Activated naive CD4-positive, alpha-beta T cell treated with anti-CD3 and anti-CD28 coated beads, Interleukin-2, amount 10 ng/mL, durations not matched to agents 7 days and 5 days (primary cell): Measurements from ENCODE around the gene COL11A1.
"Not testable (repeated sequence)": the region's sequence is repeated elsewhere in the genome, so short reads cannot be mapped to it uniquely, and the experiment has no call there.

Experiments used
- CTCF ChIA-PET: fragments of 350-600 bp; sonication (Branson Sonifier 250); formaldehyde crosslinking; loops from one replicate; lab custom pipeline; 2021; ENCODE audit warnings: antibody characterized with exemption; lab: Charles Lee
- DNase-seq: peaks from one replicate; pipeline ENCODE4 v3.0.0-alpha.2; 2020
- H3K27ac Mint-ChIP-seq: one replicate; pipeline ENCODE4 v1.8.0; 2021; ENCODE audit warnings: mild to moderate bottlenecking, moderate library complexity, mixed read lengths
- H3K27me3 Mint-ChIP-seq: one replicate; pipeline ENCODE4 v1.8.0; 2021; ENCODE audit warnings: mild to moderate bottlenecking, mixed read lengths
- H3K36me3 Mint-ChIP-seq: one replicate; pipeline ENCODE4 v1.8.0; 2021; ENCODE audit warnings: mixed read lengths
- H3K4me1 Mint-ChIP-seq: one replicate; pipeline ENCODE4 v1.8.0; 2021; ENCODE audit warnings: mixed read lengths
- H3K4me3 Mint-ChIP-seq: one replicate; pipeline ENCODE4 v1.8.0; 2021; ENCODE audit warnings: mild to moderate bottlenecking, moderate library complexity, mixed read lengths
- H3K9me3 Mint-ChIP-seq: one replicate; pipeline ENCODE4 v1.8.0; 2021; ENCODE audit warnings: mixed read lengths

COL11A1 gene

DNA sequence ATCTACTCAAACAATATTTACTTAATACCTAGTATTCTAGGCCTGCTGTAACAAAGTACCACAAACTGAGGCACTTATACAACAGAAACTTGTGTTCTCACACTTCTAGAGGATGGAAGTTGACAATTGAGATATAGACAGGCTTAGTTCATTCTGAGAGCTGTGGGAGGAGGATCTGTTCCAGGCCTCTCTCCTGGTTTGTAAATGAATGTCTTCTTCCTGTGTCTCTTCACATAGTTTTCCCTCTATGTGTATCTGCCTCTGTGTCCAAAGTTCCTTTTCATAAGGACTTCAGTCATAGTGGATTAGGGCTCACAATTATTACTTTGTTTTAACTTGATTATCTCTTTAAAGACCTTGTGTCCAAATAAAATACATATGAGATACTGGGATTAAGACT is 251.1 kb downstream of the COL11A1 start:
- H3K4me1 Mint-ChIP-seq, result no peaks in the 10 kb centered on the region
- CTCF ChIA-PET, result no interaction called here

DNA sequence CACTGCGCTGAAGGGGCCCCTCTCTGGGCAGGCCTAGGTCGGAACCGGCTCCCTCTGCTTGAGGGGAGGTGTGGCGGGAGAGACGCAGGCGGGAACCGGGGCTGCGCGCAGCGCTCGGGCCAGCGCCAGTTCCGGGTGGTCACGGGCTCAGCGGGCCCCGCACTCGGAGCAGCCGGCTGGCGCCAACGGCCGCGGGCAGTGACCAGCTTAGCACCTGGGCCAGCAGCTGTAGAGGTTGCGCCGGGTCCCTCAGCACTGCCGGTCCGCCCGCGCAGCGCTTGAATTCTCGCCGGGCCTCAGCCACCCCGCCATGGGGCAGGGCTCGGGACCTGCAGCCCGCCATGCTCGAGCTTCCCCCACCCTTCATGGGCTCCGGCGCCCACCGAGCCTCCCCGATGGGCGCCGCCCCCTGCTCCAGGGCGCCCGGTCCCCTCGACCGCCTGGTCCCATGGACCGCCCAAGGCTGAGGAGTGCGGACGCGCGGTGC is 254.6 kb downstream of the COL11A1 start:
- Mint-ChIP-seq H3K4me3 (no peak overlapping the region), H3K9me3 (peaks cover 20% of the 10 kb centered on the region), H3K36me3 (no peaks in the 10 kb centered on the region), H3K27ac (no peak overlapping the region), H3K4me1 (no peaks in the 10 kb centered on the region), H3K27me3 (no peaks in the 10 kb centered on the region)
- DNase-seq, result no peak
- CTCF ChIA-PET, result no interaction called here

More for the DNA sequence above, 251.1 kb downstream of the COL11A1 start:
- Mint-ChIP-seq H3K36me3 (no peaks in the 10 kb centered on the region), H3K27me3 (no peaks in the 10 kb centered on the region), H3K4me3 (no peak overlapping the region), H3K27ac (no peak overlapping the region), H3K9me3 (peaks cover 30% of the 10 kb centered on the region)
- no peak for DNase-seq

DNA sequence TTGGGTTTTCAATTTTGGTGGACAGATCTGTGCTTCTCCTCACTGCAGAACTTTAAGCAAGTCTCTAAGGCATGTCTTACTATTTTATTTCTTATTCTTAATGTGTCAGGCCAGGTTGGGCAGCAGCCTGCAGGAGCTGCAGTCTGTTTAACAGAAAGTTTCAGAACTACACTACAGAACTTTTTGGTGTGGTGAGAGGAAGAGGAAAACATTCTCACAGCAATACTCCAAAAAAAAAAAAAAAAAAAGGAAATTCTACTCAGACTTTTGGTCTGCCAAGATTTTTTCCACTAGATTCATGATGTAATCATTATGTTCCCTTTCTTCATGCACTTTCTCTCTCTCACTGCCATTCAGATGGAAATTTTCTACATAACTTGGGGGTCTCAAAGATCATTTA is 255.2 kb downstream of the COL11A1 start:
- Mint-ChIP-seq H3K36me3 (no peaks in the 10 kb centered on the region), H3K27ac (no peak overlapping the region), H3K4me3 (no peak overlapping the region), H3K4me1 (no peaks in the 10 kb centered on the region), H3K9me3 (peaks cover 20% of the 10 kb centered on the region), H3K27me3 (no peaks in the 10 kb centered on the region)
- CTCF ChIA-PET, result no interaction called here
- no peak for DNase-seq

DNA sequence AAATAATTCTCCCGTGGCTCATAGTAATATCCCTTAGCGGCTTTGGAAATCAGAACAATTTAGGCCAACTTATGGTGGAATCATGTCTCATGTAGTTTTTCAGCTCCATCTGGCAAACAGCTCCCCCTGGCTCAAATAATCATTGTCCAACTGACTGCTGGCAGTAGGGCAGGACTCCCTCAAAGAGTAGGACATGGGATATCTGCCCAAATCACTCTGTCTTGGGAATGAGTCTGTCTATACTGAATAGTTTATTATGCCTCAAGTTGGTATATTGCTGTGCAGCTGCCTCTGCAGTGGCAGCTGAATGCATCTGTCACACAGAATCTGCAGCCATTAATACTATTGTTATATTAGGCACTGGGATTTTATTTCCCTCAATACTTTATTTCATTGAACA is 255.7 kb downstream of the COL11A1 start:
- Mint-ChIP-seq H3K4me3 (no peak overlapping the region), H3K36me3 (no peaks in the 10 kb centered on the region), H3K27ac (no peak overlapping the region), H3K27me3 (no peaks in the 10 kb centered on the region), H3K4me1 (no peaks in the 10 kb centered on the region), H3K9me3 (peaks cover 20% of the 10 kb centered on the region)
- CTCF ChIA-PET, result no interaction called here
- no peak for DNase-seq

DNA sequence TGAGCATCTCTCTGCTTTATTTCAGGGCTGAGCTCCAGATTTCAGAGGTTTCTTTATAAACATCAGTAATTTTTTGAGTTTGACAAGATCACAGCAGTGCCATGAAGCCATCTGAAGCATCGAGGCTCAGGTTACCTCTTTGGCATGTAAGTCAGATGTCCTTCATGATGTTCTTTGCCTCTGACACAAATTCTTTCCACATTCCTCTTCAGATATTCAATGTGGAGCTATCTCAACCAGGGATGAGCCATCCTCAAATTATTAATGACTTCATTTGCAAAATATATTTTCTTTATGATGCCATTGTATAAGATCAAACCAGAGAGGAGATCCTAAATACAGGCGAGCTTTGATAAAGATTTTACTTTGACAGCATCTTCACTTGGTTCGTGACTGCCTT is 256.7 kb downstream of the COL11A1 start:
- Mint-ChIP-seq H3K9me3 (peaks cover 20% of the 10 kb centered on the region), H3K36me3 (no peaks in the 10 kb centered on the region), H3K4me1 (no peaks in the 10 kb centered on the region), H3K27me3 (no peaks in the 10 kb centered on the region), H3K4me3 (no peak overlapping the region), H3K27ac (no peak overlapping the region)
- no peak for DNase-seq
- CTCF ChIA-PET, result no interaction called here

DNA sequence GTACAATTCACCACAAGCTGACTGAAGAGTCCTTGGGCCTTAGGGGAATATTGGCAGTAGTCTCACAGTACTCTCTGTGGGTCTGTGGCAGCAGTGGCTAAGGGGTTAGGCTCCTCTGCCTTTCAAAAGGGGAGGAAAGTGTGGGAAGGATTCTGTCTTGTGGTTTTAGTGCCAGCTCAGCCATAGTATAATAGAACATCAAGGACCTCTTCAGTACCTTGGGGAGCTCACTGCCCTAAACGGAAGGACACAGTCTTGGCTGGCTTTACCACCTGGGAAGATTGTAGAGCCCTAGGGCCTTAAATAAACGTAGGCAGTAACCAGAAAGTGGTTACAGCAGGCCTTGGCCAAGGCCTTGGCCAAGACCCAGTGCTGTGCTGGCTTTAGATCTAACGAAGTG is 265.7 kb downstream of the COL11A1 start:
- H3K36me3 Mint-ChIP-seq, result no peaks in the 10 kb centered on the region
- no peaks in the 10 kb centered on the region for H3K27me3 Mint-ChIP-seq
- H3K4me3 Mint-ChIP-seq, result no peak overlapping the region
- no peaks in the 10 kb centered on the region for H3K4me1 Mint-ChIP-seq
- CTCF ChIA-PET, result no interaction called here
- no peak overlapping the region for H3K27ac Mint-ChIP-seq
- DNase-seq, result no peak
- peaks cover 2% of the 10 kb centered on the region for H3K9me3 Mint-ChIP-seq

DNA sequence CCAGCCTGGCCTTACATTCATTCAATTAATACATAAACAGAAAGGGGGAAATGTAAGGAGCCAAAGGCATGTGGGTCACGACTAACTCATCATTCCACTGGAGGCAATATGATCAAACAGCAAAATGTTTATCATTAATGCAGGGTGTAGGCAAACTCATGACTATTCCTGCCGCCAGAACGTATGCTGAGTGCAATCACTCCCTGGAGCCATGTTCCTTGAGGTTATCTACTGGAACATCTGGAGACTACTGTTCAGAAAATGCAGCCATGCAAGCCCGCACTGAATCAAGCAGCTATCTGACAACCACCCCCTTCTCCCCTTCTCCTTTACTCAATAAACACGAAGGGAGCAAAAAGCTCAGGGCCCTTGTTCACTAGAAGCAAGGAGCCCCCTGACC is 267.6 kb downstream of the COL11A1 start:
- Mint-ChIP-seq H3K36me3 (no peaks in the 10 kb centered on the region), H3K9me3 (no peaks in the 10 kb centered on the region), H3K4me3 (no peak overlapping the region), H3K4me1 (no peaks in the 10 kb centered on the region), H3K27me3 (no peaks in the 10 kb centered on the region), H3K27ac (no peak overlapping the region)
- no peak for DNase-seq
- CTCF ChIA-PET, result no interaction called here

DNA sequence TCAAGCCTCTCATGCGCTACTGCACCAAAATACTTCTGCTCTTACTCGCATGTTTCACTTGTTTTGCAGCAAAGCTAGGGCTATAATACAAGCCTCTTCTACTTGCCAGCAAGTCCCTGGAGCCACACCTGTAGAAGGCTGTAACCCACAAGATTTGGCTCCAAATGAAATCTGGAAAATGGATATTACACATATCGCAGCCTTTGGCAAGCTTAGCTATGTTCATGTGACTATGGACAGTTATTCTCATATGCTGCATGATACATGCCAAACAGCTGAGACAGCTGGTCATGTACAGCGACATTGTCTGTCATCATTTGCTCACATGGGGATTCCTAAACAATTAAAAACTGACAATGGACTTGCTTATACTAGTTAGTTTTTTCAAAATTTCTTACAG is 270.3 kb downstream of the COL11A1 start:
- H3K4me1 Mint-ChIP-seq, result no peaks in the 10 kb centered on the region
- no peak overlapping the region for H3K4me3 Mint-ChIP-seq
- no peaks in the 10 kb centered on the region for H3K27me3 Mint-ChIP-seq
- H3K36me3 Mint-ChIP-seq, result no peaks in the 10 kb centered on the region
- DNase-seq, result no peak
- H3K27ac Mint-ChIP-seq, result no peak overlapping the region
- no peaks in the 10 kb centered on the region for H3K9me3 Mint-ChIP-seq
- CTCF ChIA-PET, result no interaction called here

DNA sequence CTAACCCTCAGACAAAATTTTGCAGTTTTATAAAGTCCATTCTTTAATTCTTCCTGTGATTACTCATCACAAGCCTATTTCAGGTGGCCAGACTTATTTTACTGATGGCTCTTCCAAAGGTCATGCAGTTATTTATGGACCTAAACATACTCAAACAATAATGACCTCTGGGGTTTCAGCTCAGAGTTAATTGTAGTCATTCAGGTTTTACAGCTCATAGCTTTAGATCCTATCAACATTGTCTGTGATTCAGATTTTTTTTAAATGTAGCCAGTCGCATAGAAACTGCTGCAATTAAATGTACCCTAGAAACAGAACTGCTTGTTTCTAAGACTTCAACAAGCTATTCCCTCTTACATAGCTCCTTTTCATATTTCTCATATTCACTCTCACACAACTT is 270.8 kb downstream of the COL11A1 start:
- Mint-ChIP-seq H3K27ac (no peak overlapping the region), H3K9me3 (no peaks in the 10 kb centered on the region), H3K4me3 (no peak overlapping the region), H3K36me3 (no peaks in the 10 kb centered on the region), H3K27me3 (no peaks in the 10 kb centered on the region), H3K4me1 (no peaks in the 10 kb centered on the region)
- DNase-seq, result no peak
- CTCF ChIA-PET, result no interaction called here

DNA sequence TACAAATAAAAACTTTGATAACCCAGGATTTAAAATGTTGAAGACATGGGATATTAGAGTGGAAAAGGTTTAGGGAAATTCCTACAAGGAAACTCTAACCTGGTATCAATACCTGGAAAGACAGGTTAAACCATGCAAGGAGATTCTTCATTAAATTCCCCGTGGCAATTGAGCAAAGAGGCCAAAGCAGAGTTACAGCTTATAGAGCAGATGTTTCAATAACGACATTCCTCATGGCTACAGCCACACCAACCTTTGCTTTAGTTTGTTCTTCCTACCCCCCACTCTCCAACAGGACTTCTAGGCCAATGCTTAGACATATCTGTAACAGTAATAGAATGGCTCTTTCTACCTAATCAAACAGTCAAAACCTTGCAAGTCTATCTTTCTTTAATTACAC is 271.3 kb downstream of the COL11A1 start:
- no peak overlapping the region for H3K27ac Mint-ChIP-seq
- no peaks in the 10 kb centered on the region for H3K9me3 Mint-ChIP-seq
- CTCF ChIA-PET, result no interaction called here
- H3K4me3 Mint-ChIP-seq, result no peak overlapping the region
- H3K36me3 Mint-ChIP-seq, result no peaks in the 10 kb centered on the region
- no peak for DNase-seq
- H3K27me3 Mint-ChIP-seq, result no peaks in the 10 kb centered on the region
- H3K4me1 Mint-ChIP-seq, result no peaks in the 10 kb centered on the region

DNA sequence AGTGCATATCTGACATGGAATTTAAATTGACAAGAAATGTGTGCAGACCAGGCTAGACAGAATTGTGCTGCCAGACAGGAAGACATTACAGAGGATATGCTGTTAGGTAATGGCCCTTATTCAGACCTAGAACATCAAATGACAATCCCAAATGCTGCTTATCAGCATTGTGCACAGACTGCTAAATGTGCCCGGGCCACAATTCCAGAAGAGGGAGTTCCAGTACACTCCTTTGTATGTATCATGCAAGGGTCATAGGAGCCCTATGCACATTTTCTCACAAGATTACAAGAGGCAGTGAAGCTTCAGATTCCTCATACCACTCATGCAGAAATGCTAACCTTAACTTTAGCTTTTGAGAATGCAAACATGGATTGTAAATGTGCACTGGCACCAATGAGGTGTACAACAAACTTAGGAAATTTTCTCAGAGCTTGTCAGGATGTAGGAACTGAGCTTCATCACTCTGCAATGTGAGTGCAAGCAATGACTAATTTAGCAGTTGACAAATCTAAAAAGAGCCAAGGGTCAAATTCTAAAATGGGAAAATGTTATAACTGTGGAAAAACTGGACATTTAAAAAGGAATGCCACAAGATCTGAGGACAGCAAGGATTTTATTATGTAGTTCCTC is 273.5 kb downstream of the COL11A1 start:
- CTCF ChIA-PET, result interaction anchor here (0.7 kb wide), 1 partner anchor 269 kb away, joined by 3 read pairs; no protein-coding TSS in a partner anchor
- Mint-ChIP-seq H3K4me1 (no peaks in the 10 kb centered on the region), H3K27ac (no peak overlapping the region), H3K36me3 (no peaks in the 10 kb centered on the region), H3K4me3 (no peak overlapping the region), H3K27me3 (no peaks in the 10 kb centered on the region), H3K9me3 (no peaks in the 10 kb centered on the region)
- DNase-seq, result no peak

DNA sequence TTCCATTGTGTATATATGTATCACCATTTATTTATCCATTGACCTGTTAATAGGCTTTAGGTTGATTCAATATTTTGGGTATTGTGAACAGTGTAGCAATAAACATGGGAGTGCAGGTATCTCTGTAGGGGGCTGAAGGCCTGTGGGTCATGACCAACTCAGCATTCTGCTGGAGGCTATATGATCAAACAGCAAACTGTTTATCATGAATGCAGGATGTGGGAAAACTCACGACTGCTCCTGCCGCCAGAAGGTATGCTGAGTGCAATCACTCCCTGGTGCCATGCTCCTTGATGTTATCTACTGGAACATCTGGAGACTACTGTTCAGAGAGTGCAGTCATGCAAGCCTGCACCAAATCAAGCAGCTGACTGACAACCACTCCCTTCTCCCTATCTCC is 275.2 kb downstream of the COL11A1 start:
- no peak overlapping the region for H3K4me3 Mint-ChIP-seq
- no peaks in the 10 kb centered on the region for H3K9me3 Mint-ChIP-seq
- CTCF ChIA-PET, result no interaction called here
- no peak for DNase-seq
- no peaks in the 10 kb centered on the region for H3K4me1 Mint-ChIP-seq
- H3K27ac Mint-ChIP-seq, result no peak overlapping the region
- no peaks in the 10 kb centered on the region for H3K27me3 Mint-ChIP-seq
- no peaks in the 10 kb centered on the region for H3K36me3 Mint-ChIP-seq

DNA sequence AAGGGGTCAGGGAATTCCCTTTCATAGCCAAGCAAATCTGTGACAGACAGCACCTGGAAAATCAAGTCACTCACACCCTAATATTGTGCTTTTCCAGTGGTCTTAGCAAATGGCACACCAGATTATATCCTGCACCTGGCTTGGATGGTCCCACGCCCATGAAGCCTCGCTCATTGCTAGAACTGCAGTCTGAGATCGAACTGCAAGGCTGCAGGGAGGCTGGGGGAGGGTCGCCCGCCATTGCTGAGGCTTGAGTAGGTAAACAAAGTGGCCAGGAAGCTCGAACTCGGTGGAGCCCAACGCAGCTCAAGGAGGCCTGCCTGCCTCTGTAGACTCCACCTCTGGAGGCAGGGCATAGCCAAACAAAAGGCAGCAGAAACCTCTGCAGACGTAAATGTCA is 281.6 kb downstream of the COL11A1 start:
- H3K27me3 Mint-ChIP-seq, H3K4me1 Mint-ChIP-seq, CTCF ChIA-PET, H3K36me3 Mint-ChIP-seq, H3K4me3 Mint-ChIP-seq, DNase-seq, H3K27ac Mint-ChIP-seq, H3K9me3 Mint-ChIP-seq: not testable (repeated sequence)
